ENCODE data around the gene MOCS3. TPM values are rescaled to one million over a fixed set of nuclear protein-coding genes. Genes with fewer than 3 reads are reported as not detected.

The MOCS3 gene
- total and polyA plus RNA-seq, 9 donors: 3.0 to 5.6 (median 4.2) TPM

DNA sequence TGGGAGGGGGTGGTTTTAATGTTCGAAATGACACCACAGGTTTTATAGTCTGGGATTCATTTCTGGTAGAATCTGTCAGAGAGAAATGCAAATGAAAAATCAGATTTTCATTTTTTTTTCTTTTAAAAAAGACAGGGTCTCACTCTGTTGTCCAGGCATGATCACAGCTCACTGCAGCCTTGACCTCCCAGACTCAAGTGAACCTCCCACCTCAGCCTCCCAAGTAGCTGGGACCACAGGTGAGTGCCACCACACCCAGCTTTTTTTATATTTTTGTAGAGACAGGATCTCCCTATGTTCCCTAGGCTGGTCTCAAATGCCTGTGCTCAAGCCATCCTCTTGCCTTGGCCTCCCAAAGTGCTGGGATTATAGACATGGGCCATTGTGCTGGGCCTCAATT lies 25.0 kb upstream of the MOCS3 start:
- H3K27me3 ChIP-seq: no peaks in the 10 kb centered on the region
- peaks cover 8% of the 10 kb centered on the region for H3K4me1 ChIP-seq (ENCODE audit: insufficient read depth)
- no peak overlapping the region for H3K4me3 ChIP-seq
- TF ChIP-seq, protein P1, sequence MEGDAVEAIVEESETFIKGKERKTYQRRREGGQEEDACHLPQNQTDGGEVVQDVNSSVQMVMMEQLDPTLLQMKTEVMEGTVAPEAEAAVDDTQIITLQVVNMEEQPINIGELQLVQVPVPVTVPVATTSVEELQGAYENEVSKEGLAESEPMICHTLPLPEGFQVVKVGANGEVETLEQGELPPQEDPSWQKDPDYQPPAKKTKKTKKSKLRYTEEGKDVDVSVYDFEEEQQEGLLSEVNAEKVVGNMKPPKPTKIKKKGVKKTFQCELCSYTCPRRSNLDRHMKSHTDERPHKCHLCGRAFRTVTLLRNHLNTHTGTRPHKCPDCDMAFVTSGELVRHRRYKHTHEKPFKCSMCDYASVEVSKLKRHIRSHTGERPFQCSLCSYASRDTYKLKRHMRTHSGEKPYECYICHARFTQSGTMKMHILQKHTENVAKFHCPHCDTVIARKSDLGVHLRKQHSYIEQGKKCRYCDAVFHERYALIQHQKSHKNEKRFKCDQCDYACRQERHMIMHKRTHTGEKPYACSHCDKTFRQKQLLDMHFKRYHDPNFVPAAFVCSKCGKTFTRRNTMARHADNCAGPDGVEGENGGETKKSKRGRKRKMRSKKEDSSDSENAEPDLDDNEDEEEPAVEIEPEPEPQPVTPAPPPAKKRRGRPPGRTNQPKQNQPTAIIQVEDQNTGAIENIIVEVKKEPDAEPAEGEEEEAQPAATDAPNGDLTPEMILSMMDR (IDR thresholded peaks at IDR 0.05): no peak
- no peak for TF ChIP-seq EP300 (IDR thresholded peaks at IDR 0.05)
- no peak for TF ChIP-seq POLR2A (IDR thresholded peaks at IDR 0.05)
- H3K36me3 ChIP-seq: no peaks in the 10 kb centered on the region
- no peaks in the 10 kb centered on the region for H3K9me3 ChIP-seq
- H3K27ac ChIP-seq: no peak overlapping the region
- intact Hi-C loops (cut with DNase I): no loop called here
- 71 to 84% (median 73%) methylated on average over 1 of the region's 1 CpG for WGBS, 3 donors
- no peak for DNase-seq

DNA sequence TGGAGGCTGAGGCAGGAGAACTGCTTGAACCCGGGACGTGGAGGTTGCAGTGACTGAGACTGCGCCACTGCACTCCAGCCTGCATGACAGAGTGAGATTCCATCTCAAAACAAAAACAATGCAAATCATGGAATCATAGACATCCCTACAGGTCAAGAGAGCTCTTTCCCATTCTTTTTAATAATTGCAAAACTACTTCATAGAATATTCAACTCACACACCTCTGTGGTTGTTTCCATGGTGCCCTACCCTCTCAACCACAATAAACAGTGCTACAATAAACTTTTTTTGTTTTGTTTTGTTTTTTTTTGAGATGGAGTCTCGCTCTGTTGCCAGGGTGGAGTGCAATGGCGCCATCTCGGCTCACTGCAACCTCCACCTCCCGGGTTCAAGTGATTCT lies 15.5 kb upstream of the MOCS3 start:
- WGBS, 3 donors: 91 to 94% (median 92%) methylated on average over 7 of the region's 7 CpGs
- intact Hi-C loops (cut with DNase I): no loop called here
- TF ChIP-seq EP300 (IDR thresholded peaks at IDR 0.05): no peak
- TF ChIP-seq POLR2A (IDR thresholded peaks at IDR 0.05): no peak
- TF ChIP-seq, protein P1 (IDR thresholded peaks at IDR 0.05): no peak
- no peaks in the 10 kb centered on the region for H3K4me1 ChIP-seq (ENCODE audit: insufficient read depth)
- H3K4me3 ChIP-seq: no peak overlapping the region
- H3K27ac ChIP-seq: no peak overlapping the region
- no peaks in the 10 kb centered on the region for H3K9me3 ChIP-seq
- DNase-seq: no peak
- H3K27me3 ChIP-seq: no peaks in the 10 kb centered on the region
- H3K36me3 ChIP-seq: peaks cover 2% of the 10 kb centered on the region

DNA sequence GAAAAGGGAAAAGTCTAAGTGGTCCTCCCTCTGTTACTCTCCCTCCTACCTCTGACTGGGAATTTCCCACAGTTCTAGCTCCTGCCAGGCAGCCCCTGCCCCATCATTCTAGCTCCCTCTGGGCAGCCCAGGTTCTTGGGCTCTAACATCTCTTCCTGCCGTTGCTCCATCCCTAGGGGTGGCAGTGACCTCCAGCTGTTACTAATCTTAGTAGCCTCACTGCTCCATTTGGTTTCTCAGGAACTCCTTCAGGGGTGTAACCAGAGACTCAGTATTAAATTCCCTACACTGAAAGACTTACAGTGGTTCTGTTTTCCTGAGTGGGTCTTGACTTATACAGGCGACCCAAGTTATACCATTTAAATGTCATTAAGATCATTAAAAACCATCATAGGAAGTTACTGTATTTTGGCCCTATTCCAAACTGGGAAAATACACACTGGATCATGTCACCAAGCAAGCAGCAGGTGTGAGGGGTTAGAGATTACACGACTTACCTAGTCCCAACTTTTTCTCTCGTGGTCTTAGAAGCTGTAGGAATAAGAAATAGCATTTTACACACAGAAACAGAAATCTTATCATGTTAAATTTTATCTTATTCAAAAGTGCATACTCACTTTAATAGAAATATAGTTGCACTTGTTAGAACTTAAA lies 10.4 kb upstream of the MOCS3 start:
- 76 to 80% (median 76%) methylated on average over 4 of the region's 4 CpGs for WGBS, 3 donors
- Histone ChIP-seq H3K36me3 (no peaks in the 10 kb centered on the region), H3K27me3 (no peaks in the 10 kb centered on the region), H3K4me1 (ENCODE audit: insufficient read depth) (no peaks in the 10 kb centered on the region), H3K4me3 (no peak overlapping the region), H3K9me3 (no peaks in the 10 kb centered on the region), H3K27ac (no peak overlapping the region)
- TF ChIP-seq, protein P1 (IDR thresholded peaks at IDR 0.05): no peak
- TF ChIP-seq POLR2A (IDR thresholded peaks at IDR 0.05): no peak
- TF ChIP-seq EP300 (IDR thresholded peaks at IDR 0.05): no peak
- no peak for DNase-seq
- intact Hi-C loops (cut with DNase I): no loop called here

DNA sequence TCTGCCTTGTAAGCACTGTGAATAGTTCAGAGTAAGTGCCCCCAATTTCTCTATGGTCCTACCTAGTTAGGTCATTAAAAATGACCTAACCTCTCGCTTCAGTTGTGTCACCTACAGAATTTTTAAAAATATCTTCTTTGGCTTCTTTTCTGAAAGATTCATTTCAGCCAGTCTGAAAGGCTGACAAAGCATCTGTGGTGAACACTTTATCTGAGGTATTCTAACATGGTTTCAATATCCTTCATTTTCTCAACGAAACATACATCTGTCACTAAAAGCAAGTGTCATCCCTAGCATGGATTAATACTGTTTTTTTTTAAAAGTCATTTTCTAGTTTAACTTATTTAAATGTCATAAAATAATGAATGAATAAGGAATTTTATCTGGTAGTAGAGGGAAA lies 5.4 kb upstream of the MOCS3 start:
- H3K27me3 ChIP-seq: no peaks in the 10 kb centered on the region
- TF ChIP-seq, protein P1 (IDR thresholded peaks at IDR 0.05): no peak
- TF ChIP-seq EP300 (IDR thresholded peaks at IDR 0.05): no peak
- no peak for TF ChIP-seq POLR2A (IDR thresholded peaks at IDR 0.05)
- intact Hi-C loops (cut with DNase I): no loop called here
- DNase-seq: no peak
- H3K4me3 ChIP-seq: no peak overlapping the region
- H3K27ac ChIP-seq: no peak overlapping the region
- 86 to 90% (median 88%) methylated on average over 2 of the region's 2 CpGs for WGBS, 3 donors
- H3K36me3 ChIP-seq: no peaks in the 10 kb centered on the region
- H3K4me1 ChIP-seq (ENCODE audit: insufficient read depth): peaks cover 6% of the 10 kb centered on the region
- H3K9me3 ChIP-seq: no peaks in the 10 kb centered on the region

Measured in ovary (tissue), 9 donors.